GM13976 (cell line): ENCODE results near the gene MIOX.

Source experiments
- DNase-seq: peaks from one replicate; pipeline ENCODE4 v3.0.0; 2012; ENCODE audit warnings: low spot score
- CTCF ChIP-seq: IDR thresholded peaks from 2 replicates; pipeline ENCODE4 v1.5.1; 2012; ENCODE audit warnings: borderline replicate concordance, mild to moderate bottlenecking; ENCODE audit not compliant: insufficient read depth; ENCODE audit errors: extremely low read depth, missing control alignments, control extremely low read depth
- in situ Hi-C: fragments of 300-500 bp; cut with MboI; formaldehyde crosslinking; loops from one replicate; pipeline ENCODE4 v1.12.0; 2022; ENCODE audit warnings: low sequenced_read_pairs, mixed read lengths, inconsistent platforms; ENCODE audit not compliant: unreplicated experiment

Gene MIOX

GRCh38 chr22:50525858-50526107 lies 39.1 kb downstream of the MIOX start:
- no peak for TF ChIP-seq CTCF
- no peak for DNase-seq
- in situ Hi-C loops, result no loop called here

- DNase-seq, result peak; percentile 88
- in situ Hi-C loops, result no loop called here
- peak; percentile 90 for TF ChIP-seq CTCF
Measured at GRCh38 chr22:50526108-50526833, 39.6 kb downstream of the MIOX start.

- in situ Hi-C loops, result no loop called here
- DNase-seq, result peak; percentile 81
- no peak for TF ChIP-seq CTCF
Measured at GRCh38 chr22:50526834-50527801, 40.5 kb downstream of the MIOX start.

DNA sequence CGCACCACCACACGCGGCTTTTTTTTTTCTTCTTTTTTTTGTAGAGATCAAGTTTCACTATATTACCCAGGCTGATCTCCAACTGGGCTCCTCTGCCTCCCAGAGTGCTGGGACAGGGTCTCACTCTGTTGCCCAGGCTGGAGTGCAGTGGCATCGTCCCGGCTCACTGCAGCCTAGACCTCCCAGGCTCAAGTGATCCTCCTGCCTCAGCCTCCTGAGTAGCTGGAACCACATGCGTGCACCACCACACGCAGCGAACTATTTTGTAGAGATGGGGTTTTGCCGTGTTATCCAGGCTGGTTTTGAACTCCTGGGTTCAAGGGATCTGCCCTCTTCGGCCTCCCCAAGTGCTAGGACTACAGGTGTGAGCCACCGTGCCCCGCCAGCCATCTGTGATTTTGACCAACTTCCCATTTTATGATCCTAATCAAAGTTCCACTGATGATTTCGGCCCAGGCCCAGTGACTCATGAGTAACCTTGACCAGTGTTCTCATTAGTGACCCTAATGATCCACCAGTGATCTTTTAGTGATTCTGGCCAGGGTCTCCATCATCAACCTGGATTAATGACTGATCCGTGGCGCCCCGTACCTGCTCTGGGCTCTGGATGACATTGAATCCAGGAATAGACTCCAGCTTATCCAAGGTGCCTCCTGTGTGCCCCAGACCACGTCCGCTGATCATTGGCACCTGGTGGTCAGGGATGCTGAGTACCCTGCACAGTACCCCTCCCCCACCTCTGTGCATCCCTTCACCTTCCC lies 41.4 kb downstream of the MIOX start:
- in situ Hi-C loops, result no loop called here
- DNase-seq, result no peak

DNA sequence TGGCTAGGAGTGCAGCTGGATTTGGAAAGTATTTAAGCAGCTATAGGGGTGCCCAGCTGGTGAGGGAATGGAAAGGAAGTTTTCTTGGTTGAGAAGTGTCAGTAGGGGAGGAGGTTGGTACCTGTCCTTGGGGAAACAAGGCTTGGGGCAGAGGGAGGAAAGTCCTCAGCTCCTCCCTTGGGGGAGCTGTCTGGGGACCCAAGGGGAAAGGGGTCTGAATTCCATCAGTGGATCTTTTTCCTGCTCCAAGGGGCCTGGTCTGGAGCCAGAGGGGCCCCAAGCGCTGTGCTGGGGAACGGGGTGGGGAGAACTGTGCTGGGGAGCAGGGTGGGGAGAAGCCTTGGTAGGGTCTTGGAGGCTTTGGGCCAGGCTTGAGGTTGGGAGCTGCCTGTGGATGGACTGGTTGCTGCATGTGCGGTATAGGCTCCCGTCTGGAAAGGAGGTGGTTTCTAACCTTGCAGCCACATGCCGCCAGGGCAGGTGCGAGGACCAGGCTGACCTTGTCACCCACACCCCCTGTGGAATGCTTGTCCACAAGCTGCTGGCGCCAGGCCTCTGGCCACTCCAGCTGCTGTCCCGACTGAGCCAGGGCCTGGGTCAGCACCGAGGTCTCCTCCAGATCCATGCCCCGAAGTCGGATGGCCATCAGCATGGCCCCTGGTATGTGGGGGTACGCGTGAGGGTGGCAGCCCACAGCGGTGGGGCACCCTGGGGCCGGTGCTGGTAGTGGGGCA lies 42.2 kb downstream of the MIOX start:
- TF ChIP-seq CTCF, result no peak
- in situ Hi-C loops, result no loop called here
- no peak for DNase-seq

More for the DNA sequence above, 41.4 kb downstream of the MIOX start:
- TF ChIP-seq CTCF, result no peak

- in situ Hi-C loops, result no loop called here
- TF ChIP-seq CTCF, result no peak
- no peak for DNase-seq
Measured at GRCh38 chr22:50529416-50529896, 42.8 kb downstream of the MIOX start.
